Progenitor cell of endocrine pancreas (in vitro differentiated cells): ENCODE results near the gene DIP2A. TPM values are rescaled to one million over a fixed set of nuclear protein-coding genes. Genes with fewer than 3 reads are reported as not detected.

Source experiments
- DNase-seq: peaks from one replicate; pipeline ENCODE4 v3.0.0; 2021; ENCODE audit warnings: low spot score; ENCODE audit not compliant: unreplicated experiment
- H3K27ac Mint-ChIP-seq: 2 replicates; pipeline ENCODE4 v1.8.0; 2021; ENCODE audit warnings: mild to moderate bottlenecking, moderate library complexity, mixed read lengths
- H3K27me3 Mint-ChIP-seq: 2 replicates; pipeline ENCODE4 v1.8.0; 2021; ENCODE audit warnings: mixed read lengths
- H3K36me3 Mint-ChIP-seq: 2 replicates; pipeline ENCODE4 v1.8.0; 2022; ENCODE audit warnings: mixed read lengths; ENCODE audit not compliant: insufficient read depth
- H3K4me1 Mint-ChIP-seq: 2 replicates; pipeline ENCODE4 v1.8.0; 2021; ENCODE audit warnings: low read depth, mixed read lengths
- H3K4me3 Mint-ChIP-seq: 2 replicates; pipeline ENCODE4 v1.8.0; 2021; ENCODE audit warnings: low read depth, mild to moderate bottlenecking, moderate library complexity, mixed read lengths
- H3K9me3 Mint-ChIP-seq: 2 replicates; pipeline ENCODE4 v1.8.0; 2021; ENCODE audit warnings: low read depth, mixed read lengths
- total RNA-seq: library from RNA; stranded (reverse); gene quantifications from 2 replicates; pipeline ENCODE4 v1.2.1, GENCODE V29; 2021
- TF ChIP-seq, protein P1 (sequence below): fragments of 200-600 bp; sonication (generic); IDR thresholded peaks from one replicate; pipeline ENCODE4 v1.5.0; 2021; ENCODE audit warnings: antibody characterized with exemption, mild to moderate bottlenecking; ENCODE audit not compliant: unreplicated experiment

DIP2A gene
- total RNA-seq, 1 donor from 2014 or later = 70.2 TPM

DNA sequence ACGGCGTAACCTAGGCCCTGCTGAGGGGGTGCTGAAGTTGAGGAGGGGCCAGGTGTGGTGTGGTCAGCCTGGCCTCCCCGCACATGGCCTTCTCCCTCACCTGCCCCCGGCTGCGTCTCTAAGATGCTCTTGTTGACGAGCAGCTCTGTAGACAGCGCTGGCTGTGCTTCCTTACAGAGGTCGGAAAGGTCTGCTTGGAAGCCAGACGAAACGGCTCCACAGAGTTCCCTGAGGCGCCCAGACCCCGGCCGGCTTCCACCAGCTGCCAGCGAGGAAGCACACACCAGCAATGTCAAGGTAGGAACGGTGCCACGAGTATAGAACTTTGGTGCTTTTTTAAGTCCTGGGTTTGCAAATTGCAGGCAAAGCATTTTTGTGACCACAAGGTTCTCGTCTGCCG lies 18.8 kb upstream of the DIP2A start:
- Mint-ChIP-seq H3K36me3 (peaks cover 28% of the 10 kb centered on the region), H3K4me1 (peaks cover 3% of the 10 kb centered on the region), H3K9me3 (no peaks in the 10 kb centered on the region), H3K27ac (no peak overlapping the region), H3K4me3 (no peak overlapping the region), H3K27me3 (no peaks in the 10 kb centered on the region)
- TF ChIP-seq, protein P1, sequence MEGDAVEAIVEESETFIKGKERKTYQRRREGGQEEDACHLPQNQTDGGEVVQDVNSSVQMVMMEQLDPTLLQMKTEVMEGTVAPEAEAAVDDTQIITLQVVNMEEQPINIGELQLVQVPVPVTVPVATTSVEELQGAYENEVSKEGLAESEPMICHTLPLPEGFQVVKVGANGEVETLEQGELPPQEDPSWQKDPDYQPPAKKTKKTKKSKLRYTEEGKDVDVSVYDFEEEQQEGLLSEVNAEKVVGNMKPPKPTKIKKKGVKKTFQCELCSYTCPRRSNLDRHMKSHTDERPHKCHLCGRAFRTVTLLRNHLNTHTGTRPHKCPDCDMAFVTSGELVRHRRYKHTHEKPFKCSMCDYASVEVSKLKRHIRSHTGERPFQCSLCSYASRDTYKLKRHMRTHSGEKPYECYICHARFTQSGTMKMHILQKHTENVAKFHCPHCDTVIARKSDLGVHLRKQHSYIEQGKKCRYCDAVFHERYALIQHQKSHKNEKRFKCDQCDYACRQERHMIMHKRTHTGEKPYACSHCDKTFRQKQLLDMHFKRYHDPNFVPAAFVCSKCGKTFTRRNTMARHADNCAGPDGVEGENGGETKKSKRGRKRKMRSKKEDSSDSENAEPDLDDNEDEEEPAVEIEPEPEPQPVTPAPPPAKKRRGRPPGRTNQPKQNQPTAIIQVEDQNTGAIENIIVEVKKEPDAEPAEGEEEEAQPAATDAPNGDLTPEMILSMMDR = no peak
- DNase-seq = no peak

DNA sequence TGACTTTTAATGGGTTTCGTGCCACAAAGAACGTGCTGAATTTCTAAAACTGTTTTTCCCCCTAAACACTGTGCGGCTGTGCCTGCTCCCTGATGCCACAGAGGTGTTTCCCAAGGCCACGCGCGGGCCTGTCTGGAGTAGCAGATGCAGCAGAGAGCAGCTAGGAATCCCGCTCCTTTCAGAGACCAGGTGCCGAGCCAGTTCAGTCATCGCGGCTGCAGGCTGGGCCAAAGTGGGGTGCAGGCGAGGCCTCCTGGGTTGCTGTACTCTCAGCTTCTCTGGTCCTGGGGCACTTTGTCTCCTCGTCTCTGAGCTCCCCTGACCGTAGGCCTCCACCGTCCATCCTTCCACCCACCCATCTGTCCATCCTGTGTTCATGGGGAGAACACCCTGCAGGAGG lies 17.4 kb upstream of the DIP2A start:
- no peaks in the 10 kb centered on the region for H3K27me3 Mint-ChIP-seq
- peaks cover 3% of the 10 kb centered on the region for H3K4me1 Mint-ChIP-seq
- no peak for DNase-seq
- TF ChIP-seq, protein P1 = no peak
- no peak overlapping the region for H3K4me3 Mint-ChIP-seq
- H3K36me3 Mint-ChIP-seq = peaks cover 31% of the 10 kb centered on the region
- no peaks in the 10 kb centered on the region for H3K9me3 Mint-ChIP-seq
- no peak overlapping the region for H3K27ac Mint-ChIP-seq

DNA sequence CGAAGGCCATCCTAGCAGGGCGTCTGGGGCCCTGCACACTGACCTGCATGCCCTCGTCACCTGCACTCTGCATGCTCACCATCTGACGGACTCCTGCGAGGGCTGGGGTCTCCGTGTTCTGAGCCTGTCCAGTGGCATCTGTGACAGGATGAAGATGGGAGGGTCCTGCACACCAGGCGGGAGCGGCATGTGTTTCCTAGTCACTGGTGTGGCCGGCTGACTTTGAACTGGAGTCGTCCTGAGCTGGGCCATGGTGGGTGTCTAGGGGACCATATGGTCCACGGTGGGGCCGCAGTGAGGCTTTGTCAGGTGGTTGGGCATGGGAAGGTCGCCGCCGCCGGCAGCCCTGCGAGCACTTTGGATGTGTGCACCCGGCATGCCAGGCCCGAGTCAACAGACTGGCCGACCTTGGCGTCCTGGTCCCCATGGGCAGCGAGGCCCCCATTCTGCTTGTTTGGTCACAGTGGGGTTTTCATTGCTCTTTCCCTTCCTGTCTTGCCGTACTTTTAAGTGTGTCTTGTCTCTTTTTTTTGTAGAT lies 16.7 kb upstream of the DIP2A start:
- Mint-ChIP-seq H3K27ac (no peak overlapping the region), H3K9me3 (no peaks in the 10 kb centered on the region), H3K4me1 (peaks cover 3% of the 10 kb centered on the region), H3K4me3 (no peak overlapping the region), H3K36me3 (peaks cover 31% of the 10 kb centered on the region), H3K27me3 (no peaks in the 10 kb centered on the region)
- no peak for DNase-seq
- TF ChIP-seq, protein P1 = no peak

DNA sequence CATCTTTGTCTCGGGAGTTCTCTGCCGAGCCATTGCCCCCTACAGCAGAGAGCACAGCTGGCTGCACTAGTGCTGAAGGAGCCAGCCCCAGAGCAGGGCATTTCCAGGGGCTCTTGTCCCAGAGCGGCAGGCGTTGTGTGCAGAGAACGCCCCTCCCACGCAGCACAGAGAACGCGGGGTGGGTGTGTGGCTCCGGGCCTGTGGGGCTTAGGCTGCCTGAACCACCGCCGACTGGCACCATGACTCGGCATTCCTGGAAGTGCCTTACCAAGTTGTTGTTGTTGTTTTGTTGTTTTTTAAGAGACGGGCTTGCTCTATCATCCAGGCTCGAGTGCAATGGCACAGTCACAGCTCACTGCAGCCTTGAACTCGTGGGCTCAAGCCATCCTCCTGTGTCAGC lies 15.8 kb upstream of the DIP2A start:
- DNase-seq = no peak
- TF ChIP-seq, protein P1 = no peak
- Mint-ChIP-seq H3K36me3 (peaks cover 32% of the 10 kb centered on the region), H3K27me3 (no peaks in the 10 kb centered on the region), H3K9me3 (no peaks in the 10 kb centered on the region), H3K27ac (no peak overlapping the region), H3K4me3 (no peak overlapping the region), H3K4me1 (peaks cover 3% of the 10 kb centered on the region)

DNA sequence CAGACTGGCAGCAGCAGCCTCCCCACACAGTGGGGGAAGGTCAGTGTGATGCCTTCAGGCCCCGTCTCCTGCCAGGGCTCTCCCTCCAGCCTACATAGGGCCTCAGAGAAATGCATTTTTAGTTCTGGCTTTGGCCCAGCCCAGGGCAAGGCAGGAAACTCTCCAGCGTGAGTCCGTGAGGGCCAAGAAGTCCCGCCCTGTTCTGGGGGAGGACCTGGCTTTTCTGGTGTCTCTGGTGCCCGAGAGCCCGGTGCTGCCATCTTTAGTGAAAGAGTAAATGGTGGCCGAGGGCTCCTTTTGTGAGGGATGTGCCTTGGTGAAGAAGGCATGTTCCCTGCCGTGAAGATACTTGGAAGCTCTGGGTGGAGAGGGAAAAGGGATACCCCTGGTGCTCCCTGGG lies 14.8 kb upstream of the DIP2A start:
- DNase-seq = no peak
- Mint-ChIP-seq H3K27me3 (no peaks in the 10 kb centered on the region), H3K27ac (no peak overlapping the region), H3K4me3 (no peak overlapping the region), H3K9me3 (peaks cover 7% of the 10 kb centered on the region), H3K36me3 (peaks cover 40% of the 10 kb centered on the region), H3K4me1 (peaks cover 3% of the 10 kb centered on the region)
- TF ChIP-seq, protein P1 = no peak
